ENCODE measurements around the gene PATJ.

GRCh38 chr1:62213075-62213914, 471.0 kb downstream of the PATJ start:
- no peak for TF ChIP-seq CTCF (IDR thresholded peaks at IDR 0.05)
- TF ChIP-seq POLR2AphosphoS5 (IDR thresholded peaks at IDR 0.05): no peak
- no peak for TF ChIP-seq EP300 (IDR thresholded peaks at IDR 0.05; ENCODE audit: low read depth)
